ENCODE results near the gene VENTX.

VENTX gene

GRCh38 chr10:133270773-133271297, 33.2 kb downstream of the VENTX start:
- no peak for TF ChIP-seq CTCF (IDR thresholded peaks at IDR 0.05; ENCODE audit: low read depth, low read length)
- no peak overlapping the region for H3K4me3 ChIP-seq (ENCODE audit: low read depth, low read length)

DNA sequence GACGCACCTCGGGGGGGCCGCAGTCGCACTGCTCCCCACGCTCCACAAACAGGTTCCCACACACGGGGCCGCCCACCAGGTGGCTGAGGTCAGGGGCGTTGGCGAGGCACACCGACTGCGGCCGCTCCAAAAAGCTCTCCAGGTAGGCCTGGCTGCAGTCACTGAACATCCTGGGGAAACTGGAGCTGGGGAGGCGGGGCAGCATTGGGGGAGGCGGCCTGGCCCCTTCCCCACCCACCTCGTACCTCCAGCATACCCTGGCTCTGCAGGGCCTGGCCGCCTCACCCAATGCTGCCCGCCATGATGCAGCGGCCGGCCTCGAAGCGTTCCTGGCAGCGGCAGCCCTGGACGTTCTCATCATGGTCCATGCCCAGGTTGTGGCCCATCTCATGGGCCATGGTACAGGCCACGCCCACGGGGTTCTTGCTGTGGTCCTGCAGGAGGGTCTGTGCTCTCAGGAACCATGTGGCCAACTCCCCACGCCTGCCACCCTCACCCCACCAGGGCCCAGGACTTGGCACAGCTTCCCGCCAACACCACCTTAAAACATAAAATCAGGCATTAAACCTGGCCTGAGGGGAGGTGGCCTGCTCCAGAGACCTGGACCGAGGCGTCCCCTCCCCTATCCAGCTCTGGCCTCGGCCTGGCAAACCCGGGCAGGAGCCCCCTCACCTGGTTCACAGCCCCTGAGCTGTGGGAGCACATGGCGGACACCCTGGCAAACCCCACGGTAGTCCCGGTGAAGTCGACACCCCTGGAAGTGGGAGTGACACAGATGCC, 34.1 kb downstream of the VENTX start:
- no peak for TF ChIP-seq CTCF (IDR thresholded peaks at IDR 0.05; ENCODE audit: low read depth, low read length)
- no peak overlapping the region for H3K4me3 ChIP-seq (ENCODE audit: low read depth, low read length)

DNA sequence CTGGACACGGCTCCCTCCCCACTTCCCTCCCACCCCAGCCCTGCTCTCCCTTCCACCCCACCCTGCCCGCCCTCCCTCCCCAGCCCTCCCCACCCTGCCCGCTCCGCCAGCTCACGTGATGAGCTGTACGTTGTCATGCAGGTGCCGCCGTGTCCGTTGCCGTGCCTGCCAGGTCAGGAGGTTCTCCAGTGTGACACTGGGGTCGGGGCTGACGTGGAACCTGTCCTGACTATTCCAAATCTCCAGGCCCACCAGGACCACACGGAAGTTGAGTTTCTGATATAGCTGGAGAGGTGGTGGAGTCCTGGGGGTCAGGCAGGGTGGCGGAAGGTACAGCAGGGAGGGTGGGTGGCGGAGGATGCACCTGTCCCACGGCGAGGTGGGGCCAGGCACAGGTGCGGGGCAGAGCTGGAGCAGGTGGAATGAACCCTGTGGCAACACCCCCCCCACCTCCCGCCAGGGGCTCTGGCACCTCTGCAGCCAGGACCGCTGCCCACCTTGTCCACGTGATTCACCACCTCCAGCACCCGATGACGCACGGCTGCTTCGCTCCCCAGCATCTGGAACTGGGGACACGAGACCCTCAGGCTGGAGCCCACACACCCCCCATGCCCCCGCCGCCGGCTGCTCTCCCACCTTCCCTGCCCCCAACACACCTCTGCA, 34.8 kb downstream of the VENTX start:
- no peak overlapping the region for H3K4me3 ChIP-seq (ENCODE audit: low read depth, low read length)
- no peak for TF ChIP-seq CTCF (IDR thresholded peaks at IDR 0.05; ENCODE audit: low read depth, low read length)

DNA sequence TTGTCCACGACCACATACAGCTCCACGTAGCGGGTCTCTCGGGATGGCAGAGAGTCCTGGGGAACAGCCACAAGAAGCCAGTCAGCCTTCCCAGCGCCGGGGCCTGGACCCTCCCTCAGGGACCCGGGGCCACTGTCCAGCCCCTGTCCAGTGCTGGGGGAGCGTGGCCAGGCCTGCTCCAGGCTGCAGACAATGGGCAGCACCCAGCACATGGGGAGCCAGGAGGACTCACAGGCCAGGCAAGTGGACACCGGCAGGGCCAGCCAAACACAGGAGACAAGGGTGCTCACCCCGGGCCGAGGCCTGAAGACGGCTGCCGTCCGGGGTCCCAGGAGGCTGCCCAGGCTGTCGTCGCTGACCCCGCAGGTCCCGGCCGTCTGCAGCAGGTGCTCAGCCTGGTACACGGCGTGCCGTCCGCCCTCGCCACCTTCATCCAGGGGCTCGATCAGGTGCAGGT, 35.3 kb downstream of the VENTX start:
- no peak overlapping the region for H3K4me3 ChIP-seq (ENCODE audit: low read depth, low read length)
- TF ChIP-seq CTCF (IDR thresholded peaks at IDR 0.05; ENCODE audit: low read depth, low read length) = no peak

DNA sequence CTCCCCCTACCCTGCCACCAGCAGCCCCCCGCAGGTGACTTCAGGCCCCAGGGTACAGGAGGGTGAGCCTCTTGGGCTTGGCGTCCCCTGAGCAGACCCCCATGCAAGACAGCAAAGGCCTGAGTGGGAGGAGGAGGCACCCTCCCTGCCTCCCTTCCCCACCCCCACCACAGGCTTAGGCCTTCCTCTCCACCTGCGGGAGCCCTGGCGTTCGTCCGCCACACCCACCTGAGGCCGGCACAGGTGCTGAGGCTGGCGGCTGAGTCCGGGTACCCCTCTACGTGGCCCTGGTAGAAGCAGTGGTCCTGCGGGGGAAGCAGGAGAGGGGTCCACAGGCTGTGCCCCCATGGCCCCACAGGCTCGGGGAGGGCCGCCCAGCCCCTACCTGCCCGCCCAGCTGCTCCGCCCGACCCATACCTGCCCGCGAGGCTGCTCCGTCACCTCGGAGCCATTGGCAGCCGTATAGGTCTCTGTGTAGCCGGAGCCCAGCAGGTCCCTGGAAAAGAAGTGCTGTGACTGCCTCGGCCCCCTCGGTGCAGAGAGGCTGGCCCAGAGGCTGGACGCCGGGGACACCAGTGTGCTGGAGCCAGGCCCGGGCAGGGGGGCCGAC, 36.0 kb downstream of the VENTX start:
- no peak overlapping the region for H3K4me3 ChIP-seq (ENCODE audit: low read depth, low read length)
- no peak for TF ChIP-seq CTCF (IDR thresholded peaks at IDR 0.05; ENCODE audit: low read depth, low read length)

DNA sequence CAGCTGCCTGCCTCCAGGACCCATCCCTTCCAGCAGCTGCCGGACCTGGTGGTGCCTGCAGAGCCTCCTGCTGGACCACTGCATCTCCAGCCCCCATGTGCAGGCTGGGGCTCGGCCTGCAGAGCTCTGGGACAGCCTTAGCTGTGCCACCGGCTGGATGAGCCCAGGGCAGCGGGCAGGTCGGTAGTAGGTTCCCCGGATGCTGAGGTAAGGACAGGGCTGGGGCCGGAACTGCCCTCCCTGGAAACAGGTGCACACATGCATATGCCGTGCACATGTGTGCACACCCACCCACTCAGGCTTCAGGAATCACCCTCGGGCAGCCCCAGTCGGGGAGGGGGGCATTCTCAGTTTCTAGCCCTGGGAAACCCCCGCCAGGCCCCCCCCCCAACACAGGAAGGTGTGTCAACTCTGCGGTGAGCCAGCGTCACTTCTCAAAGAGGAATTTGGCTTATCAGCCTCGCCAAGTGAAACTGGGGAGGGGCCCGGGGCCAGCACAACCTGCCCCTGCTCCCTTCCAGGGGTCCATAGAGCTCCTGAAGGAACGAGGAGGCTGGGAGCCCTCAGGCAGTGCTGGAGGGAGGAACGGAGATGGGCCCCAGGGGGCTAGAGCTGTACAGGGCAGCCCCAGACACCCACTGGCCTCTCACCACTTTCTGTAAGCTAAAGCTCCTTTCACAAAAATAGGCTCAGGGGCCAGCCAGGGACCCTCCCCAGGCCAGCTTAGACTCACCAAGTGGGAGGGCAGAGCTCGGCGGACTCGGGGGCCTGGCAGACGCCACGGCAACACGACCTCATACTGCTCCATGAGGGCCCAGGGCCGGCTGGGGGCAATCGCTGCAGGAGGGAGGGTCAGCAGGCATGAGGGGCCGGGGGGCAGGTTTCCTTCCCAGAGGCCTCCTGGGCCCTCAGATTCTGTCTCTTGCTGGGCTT, 37.4 kb downstream of the VENTX start:
- H3K4me3 ChIP-seq (ENCODE audit: low read depth, low read length) = no peak overlapping the region
- no peak for TF ChIP-seq CTCF (IDR thresholded peaks at IDR 0.05; ENCODE audit: low read depth, low read length)

All from WI38 (cell line).